HG03103 (cell line): ENCODE results near the gene ERF.
A peak's percentile ranks its signal among the peaks of the same experiment; 100 is the strongest.
"Not testable (repeated sequence)": the region's sequence is repeated elsewhere in the genome, so short reads cannot be mapped to it uniquely, and the experiment has no call there.

Experiments
- ATAC-seq: cut with Tn5 transposase; IDR thresholded peaks from one replicate; pipeline ENCODE4 v1.9.1; 2021; ENCODE audit warnings: low read depth; ENCODE audit not compliant: unreplicated experiment

ERF gene

DNA sequence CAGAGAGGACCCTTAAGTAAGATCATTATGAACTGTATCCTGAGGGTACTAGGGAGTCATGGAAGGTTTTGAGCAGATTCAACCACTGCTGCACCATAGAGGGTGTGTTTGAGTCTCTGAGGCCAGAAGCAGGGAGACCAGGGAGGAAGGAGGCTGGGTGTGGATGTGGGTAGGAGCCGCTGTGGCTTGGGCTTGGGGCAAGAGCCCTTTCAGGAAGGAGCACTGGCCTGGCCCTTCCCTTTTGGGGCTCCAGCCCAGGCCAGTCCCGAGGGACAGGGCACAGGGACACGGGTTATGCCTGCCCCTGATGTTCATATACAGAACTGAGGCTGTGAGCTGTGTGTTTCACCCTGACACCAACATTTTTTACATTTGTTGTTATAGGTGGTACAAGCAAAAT is 21.4 kb upstream of the ERF start:
- no peak for ATAC-seq

DNA sequence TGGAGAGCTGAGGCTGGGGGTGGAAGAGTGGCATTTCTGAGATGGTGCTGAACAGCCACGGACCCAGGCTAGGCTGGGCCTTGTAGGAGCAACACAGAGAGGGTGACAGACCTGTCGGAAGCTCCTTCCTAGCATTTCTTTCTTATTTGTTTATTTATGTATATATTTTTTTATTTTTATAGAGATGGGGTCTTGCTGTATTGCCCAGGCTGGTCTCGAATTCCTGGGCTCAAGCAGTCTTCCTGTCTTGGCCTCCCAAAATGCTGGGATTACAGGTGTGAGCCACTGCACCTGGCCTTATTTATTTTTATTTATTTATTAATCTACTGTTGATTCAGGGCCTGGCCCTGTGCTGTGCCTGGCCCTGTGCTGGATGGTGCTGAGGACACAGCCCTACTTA is 20.6 kb upstream of the ERF start:
- ATAC-seq = no peak

DNA sequence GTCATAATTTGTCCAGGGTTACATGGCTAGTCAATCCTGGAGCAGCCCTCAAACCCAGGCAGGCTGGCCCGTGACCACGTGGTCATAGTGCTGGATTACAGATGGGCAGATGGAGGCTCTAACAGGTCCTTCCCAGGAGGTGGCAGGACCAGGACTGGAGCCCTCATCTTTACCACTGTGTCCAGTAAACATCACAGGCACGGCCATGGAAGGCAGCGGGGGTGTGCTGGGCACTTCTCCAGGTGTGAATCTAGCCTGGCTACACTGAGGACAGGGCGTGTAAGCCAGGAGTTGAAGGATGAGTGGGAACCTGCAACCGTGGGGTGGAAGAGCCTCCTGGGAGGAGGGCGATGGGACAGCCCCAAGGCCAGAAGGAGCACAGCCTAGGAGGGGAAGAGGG is 20.2 kb upstream of the ERF start:
- ATAC-seq = no peak

DNA sequence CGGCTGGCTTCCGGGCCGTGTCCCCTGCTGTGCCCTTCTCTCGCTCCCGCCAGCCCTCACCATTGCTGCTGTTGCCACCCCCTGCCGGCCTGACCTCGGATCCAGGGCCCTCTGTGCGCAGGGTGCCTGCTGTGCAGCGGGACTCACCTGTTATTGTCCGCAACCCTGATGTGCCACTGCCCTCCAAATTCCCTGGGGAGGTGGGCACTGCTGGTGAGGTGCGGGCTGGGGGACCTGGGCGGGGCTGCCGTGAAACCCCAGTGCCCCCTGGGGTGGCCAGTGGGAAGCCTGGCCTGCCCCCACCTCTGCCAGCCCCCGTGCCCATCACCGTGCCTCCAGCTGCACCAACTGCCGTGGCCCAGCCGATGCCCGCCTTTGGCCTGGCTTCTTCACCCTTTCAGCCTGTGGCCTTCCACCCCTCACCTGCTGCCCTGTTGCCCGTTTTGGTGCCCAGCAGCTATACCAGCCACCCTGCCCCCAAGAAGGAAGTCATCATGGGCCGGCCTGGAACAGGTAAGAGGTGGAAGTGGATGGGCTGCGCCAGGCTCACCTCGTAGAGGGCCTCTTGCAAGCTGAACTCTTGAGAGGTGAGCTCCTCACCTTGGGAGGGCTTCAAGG is 19.2 kb upstream of the ERF start:
- no peak for ATAC-seq

DNA sequence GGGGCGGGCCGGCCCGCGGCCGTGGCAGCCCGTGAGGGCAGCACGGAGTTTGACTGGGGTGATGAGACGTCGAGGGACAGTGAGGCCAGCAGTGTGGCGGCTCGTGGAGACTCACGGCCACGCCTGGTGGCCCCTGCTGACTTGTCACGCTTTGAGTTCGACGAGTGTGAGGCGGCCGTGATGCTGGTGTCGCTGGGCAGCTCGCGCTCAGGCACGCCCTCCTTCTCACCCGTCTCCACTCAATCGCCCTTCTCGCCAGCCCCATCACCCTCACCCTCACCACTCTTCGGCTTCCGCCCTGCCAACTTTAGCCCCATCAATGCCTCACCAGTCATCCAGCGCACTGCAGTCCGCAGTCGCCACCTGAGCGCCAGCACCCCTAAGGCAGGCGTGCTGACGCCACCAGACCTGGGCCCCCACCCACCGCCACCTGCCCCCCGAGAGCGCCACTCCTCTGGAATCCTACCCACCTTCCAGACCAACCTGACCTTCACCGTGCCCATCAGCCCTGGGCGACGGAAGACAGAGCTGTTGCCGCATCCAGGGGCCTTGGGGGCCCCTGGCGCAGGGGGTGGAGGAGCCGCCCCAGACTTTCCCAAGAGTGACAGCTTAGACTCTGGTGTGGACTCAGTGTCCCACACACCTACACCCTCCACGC is 18.6 kb upstream of the ERF start:
- no peak for ATAC-seq

DNA sequence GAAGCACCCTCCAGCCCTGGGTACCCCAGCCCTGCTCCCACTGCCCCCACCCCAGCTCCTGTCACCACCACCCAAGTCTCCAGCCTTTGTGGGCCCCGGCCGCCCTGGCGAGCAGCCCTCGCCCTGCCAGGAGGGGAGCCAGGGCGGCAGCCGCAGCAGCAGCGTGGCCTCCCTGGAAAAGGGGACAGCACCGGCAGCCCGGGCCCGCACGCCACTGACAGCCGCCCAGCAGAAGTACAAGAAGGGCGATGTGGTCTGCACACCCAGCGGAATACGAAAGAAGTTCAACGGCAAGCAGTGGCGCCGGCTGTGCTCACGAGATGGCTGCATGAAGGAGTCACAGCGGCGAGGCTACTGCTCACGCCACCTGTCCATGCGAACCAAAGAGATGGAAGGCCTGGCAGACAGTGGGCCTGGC is 18.1 kb upstream of the ERF start:
- ATAC-seq = no peak

DNA sequence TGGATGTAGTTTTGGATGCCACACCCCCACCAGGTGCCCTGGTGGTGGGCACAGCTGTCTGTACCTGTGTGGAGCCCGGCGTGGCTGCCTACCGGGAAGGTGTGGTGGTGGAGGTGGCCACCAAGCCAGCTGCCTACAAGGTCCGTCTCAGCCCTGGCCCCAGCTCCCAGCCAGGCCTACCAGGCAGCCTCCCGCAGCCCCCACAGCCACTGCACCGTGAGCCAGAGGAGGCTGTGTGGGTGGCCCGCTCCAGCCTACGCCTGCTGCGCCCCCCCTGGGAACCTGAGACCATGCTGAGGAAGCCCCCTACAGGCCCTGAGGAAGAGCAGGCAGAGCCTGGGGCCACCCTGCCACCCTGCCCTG is 17.6 kb upstream of the ERF start:
- ATAC-seq = no peak

DNA sequence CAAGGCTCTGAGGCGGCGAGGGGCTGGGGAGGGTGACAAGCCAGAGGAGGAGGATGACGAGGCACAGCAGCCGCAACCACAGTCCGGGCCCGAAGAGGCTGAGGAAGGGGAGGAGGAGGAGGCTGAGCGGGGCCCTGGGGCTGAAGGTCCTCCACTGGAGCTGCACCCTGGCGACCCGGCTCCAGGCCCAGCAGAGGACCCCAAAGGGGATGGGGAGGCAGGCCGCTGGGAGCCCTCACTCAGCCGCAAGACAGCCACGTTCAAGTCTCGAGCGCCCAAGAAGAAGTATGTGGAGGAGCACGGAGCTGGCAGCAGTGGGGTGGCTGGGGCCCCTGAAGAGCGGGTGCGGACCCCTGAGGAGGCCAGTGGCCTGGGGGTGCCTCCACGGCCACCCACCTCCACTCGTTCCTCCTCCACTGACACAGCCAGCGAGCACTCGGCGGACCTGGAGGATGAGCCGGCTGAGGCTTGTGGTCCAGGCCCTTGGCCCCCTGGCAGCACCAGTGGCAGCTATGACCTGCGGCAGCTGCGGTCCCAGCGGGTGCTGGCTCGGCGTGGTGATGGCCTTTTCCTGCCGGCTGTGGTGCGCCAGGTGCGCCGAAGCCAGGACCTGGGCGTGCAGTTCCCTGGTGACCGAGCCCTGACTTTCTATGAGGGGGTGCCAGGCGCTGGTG is 17.1 kb upstream of the ERF start:
- ATAC-seq = no peak

DNA sequence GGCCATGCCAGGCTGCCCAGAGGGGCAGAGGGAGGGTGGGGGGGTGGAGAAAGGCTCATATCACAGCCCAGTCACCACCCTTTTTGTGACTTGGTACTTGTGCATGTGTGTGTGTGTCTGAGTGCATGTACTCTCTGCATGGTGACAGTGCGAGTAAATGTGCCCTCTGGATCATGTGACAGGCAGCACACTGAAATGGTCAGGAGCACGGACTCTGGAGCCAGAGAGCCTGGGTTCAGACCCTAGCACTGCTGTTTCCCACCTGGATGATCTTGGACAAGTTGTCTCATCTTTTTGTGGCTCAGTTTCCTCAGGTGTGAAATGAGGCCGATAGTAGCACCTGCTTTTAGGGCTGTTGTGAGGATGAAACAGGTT is 16.1 kb upstream of the ERF start:
- no peak for ATAC-seq

DNA sequence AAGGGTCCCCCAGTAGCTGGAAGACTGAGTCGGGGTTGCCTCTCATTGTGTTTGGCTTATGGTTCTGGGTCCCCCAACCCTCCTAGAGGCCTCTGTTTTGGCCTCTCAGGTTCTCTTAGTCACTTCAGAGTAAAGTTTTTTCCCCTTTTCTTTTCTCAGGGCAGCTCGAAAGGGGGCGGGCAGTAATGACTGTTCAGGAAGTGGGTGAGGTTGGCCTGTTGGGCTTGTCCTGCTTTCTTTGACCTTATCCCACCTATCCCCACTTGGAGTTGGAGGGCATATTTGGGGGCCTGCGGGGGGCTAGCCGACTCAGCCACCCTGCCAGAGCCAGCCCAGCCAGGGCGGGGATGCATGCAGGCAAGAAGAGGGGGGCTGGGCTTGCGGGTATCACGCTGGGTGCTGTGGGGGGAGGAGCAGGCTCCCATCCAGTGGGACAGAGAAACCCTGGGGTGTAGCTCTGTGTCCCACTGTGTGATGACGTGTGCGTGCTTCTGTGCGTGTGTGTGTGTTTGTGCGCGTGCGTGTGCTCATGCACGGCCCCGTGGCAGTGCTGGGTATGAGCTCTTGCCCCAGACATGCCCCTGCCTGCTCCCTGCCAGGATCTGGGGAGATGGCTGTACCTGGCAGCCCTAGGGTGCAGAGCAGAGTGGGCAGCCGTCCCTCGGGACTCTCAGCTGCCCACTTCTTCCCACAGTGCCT is 15.6 kb upstream of the ERF start:
- no peak for ATAC-seq

DNA sequence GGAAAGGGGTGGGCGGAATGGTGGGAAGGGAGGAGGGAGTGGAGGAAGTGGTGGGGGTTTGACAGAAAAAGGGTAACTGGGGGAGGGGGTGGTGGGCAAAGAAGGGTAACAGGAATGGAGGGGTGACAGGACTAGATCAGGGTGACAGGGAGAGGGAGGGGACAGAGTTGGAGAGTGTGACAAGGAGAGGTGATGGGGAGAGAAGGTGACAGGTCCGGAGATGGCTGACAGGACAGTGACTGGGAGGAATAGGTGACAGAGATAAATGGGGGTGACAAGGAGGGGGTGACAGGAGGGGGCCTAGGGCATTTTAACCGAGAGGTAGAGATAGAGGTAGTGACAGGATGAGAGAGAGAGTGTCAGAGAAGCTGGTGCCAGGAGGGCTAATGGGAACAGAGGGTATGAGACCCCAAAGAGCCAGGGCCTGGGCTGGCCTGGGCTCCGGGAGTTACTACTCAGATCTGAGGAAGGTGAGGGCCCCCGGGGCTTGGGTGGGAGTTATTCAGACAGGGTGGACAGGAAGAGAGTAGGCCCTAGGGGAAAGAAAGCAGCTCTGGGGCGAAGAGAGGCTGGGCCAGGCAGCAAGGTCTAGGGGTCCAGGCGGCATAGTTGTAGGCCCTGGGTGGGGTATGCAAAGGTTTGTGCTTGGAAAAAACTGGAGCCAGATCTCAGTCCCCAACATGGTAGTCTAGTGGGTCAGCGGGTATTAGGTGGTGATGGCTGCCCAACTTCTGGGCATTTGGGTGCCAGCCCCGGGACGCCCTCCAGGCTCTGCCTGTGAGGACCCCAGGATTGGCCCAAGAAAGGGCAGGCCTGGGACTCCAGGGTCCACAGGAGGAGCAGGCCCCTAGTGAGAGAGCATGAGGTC is 14.8 kb upstream of the ERF start:
- no peak for ATAC-seq

DNA sequence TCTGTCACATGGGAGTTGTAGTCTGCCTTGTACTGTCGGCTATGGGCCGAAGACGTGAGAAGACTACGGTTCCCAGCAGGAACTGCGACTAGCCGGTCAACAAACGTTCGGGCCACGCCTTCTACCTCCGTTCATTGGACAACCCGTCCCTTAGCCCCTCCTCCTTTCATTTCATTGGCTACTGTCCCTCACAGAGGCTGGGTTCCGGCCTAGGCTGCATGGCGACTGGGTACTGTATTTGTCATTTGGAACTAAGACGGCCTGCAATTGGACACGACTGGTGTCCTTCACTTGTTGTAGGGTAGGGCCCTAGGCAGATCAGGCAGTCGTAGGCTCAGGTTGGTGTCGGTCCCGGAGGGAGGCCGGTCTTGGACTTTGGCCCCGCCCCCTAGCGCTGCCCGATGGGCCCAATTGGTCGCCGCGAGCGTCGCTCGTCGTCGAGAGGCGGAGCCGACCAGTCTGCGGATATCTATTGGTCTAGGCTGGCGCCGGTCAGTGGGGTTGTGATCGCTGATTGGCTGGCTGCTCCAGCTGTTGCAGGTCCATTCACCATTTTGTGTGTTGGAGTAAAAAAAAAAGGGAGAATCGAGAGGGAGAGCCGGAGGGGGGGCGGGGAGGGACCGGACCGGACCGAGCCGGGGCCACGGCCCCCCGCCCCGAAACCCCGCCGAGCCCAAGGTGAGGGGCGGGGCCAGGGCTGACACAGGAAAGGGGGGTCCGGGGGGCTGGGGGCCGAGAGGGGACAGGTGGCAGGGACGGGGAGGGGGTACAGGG is 14.0 kb upstream of the ERF start, which contains the start of gene CIC:
Gene CIC (plus strand): TSS at position 549 of the 774 bp plus-strand sequence. CDS start 2,532 bp downstream, outside the sequence.
- ATAC-seq = peak; percentile 69

DNA sequence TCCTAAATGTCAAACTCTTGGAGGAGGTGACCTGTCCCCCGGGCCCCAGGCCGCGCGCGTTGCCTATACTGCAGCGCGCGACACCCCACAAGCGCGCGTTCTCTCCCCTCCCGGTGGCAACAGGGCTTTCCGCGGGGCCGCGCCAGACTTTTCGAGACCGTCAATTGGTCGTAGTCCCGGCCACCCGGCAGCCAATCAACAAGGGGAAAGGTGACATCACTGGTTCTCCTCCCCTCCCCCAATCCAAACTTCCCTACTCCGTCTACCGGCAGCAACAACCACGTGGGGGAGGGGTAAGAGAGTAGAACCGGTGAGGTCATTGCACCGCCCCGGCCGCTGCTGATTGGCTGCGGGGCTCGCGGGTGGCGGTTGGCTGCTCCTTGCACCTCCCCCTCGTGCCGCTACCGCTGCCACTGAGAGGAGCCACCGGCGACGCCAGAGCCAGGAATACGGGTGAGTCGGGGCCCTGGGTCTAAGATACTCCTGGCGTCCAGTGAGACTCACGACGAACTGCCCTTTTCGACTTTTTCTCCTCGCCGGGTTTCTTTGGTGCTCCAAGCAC is 13.3 kb upstream of the ERF start:
- peak; percentile 46 for ATAC-seq

DNA sequence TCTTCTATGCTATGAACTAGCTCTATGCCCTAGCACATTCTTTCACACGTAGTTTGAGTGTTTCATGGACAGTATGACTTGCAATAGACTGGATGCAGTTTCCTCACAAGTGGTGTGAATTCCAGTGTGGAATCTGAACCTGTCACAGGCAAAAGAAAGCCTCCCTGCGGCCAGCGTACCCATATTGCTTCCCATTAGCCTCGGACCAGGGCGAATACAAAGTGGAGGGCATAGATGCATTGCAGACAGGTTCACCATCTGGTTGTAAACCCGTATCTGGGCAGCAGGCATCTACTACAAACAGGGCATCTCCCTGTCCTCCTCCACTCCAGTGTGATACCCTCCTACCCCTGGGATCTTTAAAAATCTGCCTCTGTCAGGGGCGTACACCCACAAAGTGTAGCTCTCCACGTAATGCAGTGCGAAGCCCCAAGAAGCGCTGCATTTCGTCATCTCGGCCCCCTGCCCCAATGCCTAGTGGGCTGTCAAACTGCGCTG is 12.8 kb upstream of the ERF start:
- ATAC-seq = no peak

DNA sequence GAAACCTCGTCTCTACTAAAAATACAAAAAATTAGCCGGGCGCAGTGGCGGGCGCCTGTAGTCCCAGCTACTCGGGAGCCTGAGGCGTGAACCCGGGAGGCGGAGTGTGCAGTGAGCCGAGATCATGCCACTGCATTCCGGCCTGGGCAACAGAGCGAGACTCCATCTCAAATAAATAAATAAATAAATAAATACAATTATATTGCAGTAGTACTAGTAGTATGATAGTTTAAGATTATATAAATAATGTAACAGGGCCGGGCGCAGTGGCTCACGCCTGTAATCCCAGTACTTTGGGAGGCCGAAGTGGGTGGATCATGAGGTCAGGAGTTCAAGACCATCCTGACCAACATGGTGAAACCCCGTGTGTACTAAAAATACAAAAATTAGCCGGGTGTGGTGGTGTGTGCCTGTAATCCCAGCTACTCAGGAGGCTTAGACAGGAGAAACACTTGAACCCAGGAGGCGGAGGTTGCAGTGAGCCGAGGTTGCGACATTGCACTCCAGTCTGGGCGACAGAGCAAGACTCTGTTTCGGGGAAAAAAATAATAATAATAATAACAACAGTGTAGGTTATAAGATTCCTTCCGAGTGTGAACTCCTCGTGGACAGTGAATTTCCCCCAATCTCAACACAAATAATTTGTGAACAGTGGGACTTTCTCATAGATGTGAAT is 12.1 kb upstream of the ERF start:
- ATAC-seq = not testable (repeated sequence)

DNA sequence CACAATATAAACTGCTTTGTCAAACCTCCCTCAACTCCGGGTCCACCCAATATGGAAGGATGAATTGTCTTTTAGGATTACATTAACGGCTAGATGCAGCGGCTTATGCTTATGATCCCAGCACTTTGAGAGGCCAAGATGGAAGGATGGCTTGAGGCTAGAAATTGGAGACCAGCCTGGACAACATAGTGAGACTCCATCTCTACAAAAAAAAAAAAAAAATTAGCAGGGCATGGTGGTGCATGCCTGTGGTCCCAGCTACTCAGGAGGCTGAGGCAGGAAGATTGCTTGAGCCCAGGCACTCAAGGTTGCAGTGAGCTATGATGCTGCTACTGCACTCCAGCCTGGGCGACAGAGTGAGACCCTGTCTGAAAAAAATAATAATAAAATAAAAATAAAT is 11.2 kb upstream of the ERF start:
- ATAC-seq = not testable (repeated sequence)

DNA sequence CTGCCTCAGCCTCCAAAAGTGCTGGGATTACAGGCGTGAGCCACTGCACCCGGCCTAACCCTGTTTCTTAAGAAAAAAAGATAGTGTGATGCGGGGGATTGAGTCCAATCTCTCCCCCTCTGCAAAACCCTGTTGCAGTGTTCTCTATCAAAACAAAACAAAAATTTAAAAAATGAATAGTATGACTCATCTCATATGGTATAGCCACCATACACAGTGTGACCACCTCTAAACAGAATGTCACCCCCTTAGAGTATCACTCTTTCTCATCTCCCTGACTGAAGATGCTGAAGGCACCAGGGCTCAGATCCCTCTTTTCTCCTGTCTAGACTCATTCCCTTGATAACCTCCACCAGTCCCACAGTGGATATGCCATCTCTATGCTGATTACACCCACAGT is 6.8 kb upstream of the ERF start:
- no peak for ATAC-seq

DNA sequence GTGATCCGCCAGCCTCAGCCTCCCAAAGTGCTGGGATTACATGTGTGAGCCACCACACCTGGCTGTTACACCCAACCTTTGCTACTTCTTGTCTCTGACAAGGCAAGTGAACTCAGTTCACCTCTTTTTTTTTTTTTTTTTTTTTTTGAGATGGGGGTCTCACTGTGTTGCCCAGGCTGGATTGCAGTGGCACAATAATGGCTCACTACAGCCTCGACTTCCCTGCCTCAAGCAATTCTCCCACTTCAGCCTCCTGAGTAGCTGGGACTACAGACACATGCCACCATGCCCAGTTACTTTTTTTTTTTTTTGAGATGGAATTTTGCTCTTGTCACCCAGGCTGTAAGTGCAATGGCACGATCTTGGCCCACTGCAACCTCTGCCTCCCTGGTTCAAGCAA is 2.9 kb upstream of the ERF start:
- ATAC-seq = not testable (repeated sequence)
